ENCODE results near the gene ANKRD39. TPM values are rescaled to one million over a fixed set of nuclear protein-coding genes. Genes with fewer than 3 reads are reported as not detected.

The ANKRD39 gene
- total RNA-seq, 2 experiments from 2014 or later, result 25.0 to 27.3 TPM

- no peaks in the 10 kb centered on the region for H3K9me3 Mint-ChIP-seq
- DNase-seq, result peak; percentile 97
- no peaks in the 10 kb centered on the region for H3K27me3 Mint-ChIP-seq (ENCODE audit: low read depth)
- H3K4me1 Mint-ChIP-seq (ENCODE audit: low read depth), result peaks cover 54% of the 10 kb centered on the region
- peak within 1 kb of the TSS; percentile 40 for H3K27ac Mint-ChIP-seq
- CTCF ChIA-PET, result interaction anchor here (1.1 to 4.0 kb wide), 3 partner anchors 13 to 135 kb away, joined by 3 to 20 read pairs (median 6); no protein-coding TSS in a partner anchor
- H3K36me3 Mint-ChIP-seq (ENCODE audit: low read depth), result peaks cover 5% of the 10 kb centered on the region
- H3K4me3 Mint-ChIP-seq, result peak within 1 kb of the TSS; percentile 77
- intact Hi-C loops (cut with micrococcal nuclease), result loop anchor here (1.0 to 5.0 kb wide), 8 partner anchors 23 to 494 kb away; partner anchors contain the start of genes ANKRD36, ANKRD39, CNNM4 and KANSL3
Observed at GRCh38 chr2:96816127-96816835, 41.5 kb downstream of the ANKRD39 start, which contains the start of gene CNNM3. Gene CNNM3, plus strand, starts transcription at chr2:96816268. Its CDS starts 10 bp downstream, at chr2:96816278.

- CTCF ChIA-PET, result interaction anchor here (1.1 to 2.2 kb wide), 2 partner anchors 13 to 135 kb away, joined by 3 to 6 read pairs; no protein-coding TSS in a partner anchor
- peak; percentile 31 for DNase-seq
- no peaks in the 10 kb centered on the region for H3K9me3 Mint-ChIP-seq
- H3K4me3 Mint-ChIP-seq, result peak overlapping the region; percentile 76
- H3K36me3 Mint-ChIP-seq (ENCODE audit: low read depth), result peaks cover 3% of the 10 kb centered on the region
- intact Hi-C loops (cut with micrococcal nuclease), result loop anchor here (1.0 to 5.0 kb wide), 8 partner anchors 23 to 493 kb away; partner anchors contain the start of genes ANKRD36, ANKRD39, CNNM4 and KANSL3
- H3K27ac Mint-ChIP-seq, result peak overlapping the region; percentile 40
- H3K4me1 Mint-ChIP-seq (ENCODE audit: low read depth), result peaks cover 47% of the 10 kb centered on the region
- H3K27me3 Mint-ChIP-seq (ENCODE audit: low read depth), result no peaks in the 10 kb centered on the region
Observed at GRCh38 chr2:96815326-96816126, 42.3 kb downstream of the ANKRD39 start.

DNA sequence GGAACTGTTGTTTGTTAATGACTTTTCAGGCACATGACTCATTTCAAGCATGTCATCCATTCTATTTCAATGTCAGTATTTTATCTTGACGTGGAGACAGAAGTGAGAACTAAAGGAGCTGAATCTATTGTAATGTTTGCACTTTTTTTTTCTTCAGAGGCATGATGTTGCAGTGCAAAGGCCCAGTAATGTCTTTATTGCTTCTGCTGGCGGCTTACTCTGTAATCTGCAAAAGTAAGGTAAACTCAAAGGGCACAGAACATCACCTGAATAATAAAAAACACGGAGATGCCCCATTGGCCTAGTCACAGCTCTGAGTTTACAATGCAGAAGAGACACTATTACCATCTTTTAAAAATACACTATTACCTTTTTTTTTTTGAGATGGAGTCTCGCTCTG, 44.2 kb downstream of the ANKRD39 start:
- no peaks in the 10 kb centered on the region for H3K27me3 Mint-ChIP-seq (ENCODE audit: low read depth)
- H3K27ac Mint-ChIP-seq, result no peak overlapping the region
- peaks cover 3% of the 10 kb centered on the region for H3K36me3 Mint-ChIP-seq (ENCODE audit: low read depth)
- no peak for DNase-seq
- H3K4me1 Mint-ChIP-seq (ENCODE audit: low read depth), result peaks cover 28% of the 10 kb centered on the region
- no peaks in the 10 kb centered on the region for H3K9me3 Mint-ChIP-seq
- CTCF ChIA-PET, result interaction anchor here (0.8 to 1.0 kb wide), 2 partner anchors 12 to 79 kb away, joined by 3 to 4 read pairs; no protein-coding TSS in a partner anchor
- intact Hi-C loops (cut with micrococcal nuclease), result no loop called here
- no peak overlapping the region for H3K4me3 Mint-ChIP-seq

- CTCF ChIA-PET, result interaction anchor here (1.3 kb wide), 1 partner anchor 10 kb away, joined by 4 read pairs; no protein-coding TSS in a partner anchor
- H3K27me3 Mint-ChIP-seq (ENCODE audit: low read depth), result no peaks in the 10 kb centered on the region
- H3K36me3 Mint-ChIP-seq (ENCODE audit: low read depth), result peaks cover 1% of the 10 kb centered on the region
- no peak for DNase-seq
- no peak overlapping the region for H3K4me3 Mint-ChIP-seq
- no peaks in the 10 kb centered on the region for H3K9me3 Mint-ChIP-seq
- H3K27ac Mint-ChIP-seq, result no peak overlapping the region
- H3K4me1 Mint-ChIP-seq (ENCODE audit: low read depth), result peaks cover 16% of the 10 kb centered on the region
- intact Hi-C loops (cut with micrococcal nuclease), result no loop called here
Observed at GRCh38 chr2:96811917-96812316, 45.9 kb downstream of the ANKRD39 start.

DNA sequence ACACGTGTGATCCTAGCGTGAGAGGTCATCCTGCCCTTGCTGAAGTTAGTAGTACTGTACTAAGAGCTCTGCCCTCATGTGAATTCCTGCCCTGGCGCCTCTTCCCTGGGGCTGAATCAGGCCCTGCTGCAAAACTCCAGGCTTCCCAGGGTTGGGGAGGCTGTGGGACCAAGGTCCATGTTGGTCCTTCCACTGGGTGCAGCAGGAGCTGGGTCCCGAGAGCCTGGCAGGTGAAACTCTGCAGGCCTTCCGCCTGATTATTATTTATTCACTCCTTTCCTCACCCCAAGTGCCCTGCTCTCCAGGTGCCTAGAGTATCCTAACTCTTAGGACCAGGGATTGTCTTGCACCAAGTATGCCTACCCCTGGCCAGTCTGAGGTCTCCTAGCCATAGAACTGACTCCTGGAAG, 47.0 kb downstream of the ANKRD39 start:
- DNase-seq, result no peak
- Mint-ChIP-seq H3K27ac (no peak overlapping the region), H3K36me3 (ENCODE audit: low read depth) (peaks cover 1% of the 10 kb centered on the region), H3K4me3 (no peak overlapping the region), H3K27me3 (ENCODE audit: low read depth) (no peaks in the 10 kb centered on the region), H3K4me1 (ENCODE audit: low read depth) (peaks cover 25% of the 10 kb centered on the region), H3K9me3 (no peaks in the 10 kb centered on the region)
- intact Hi-C loops (cut with micrococcal nuclease), result no loop called here
- CTCF ChIA-PET, result interaction anchor here (0.7 to 1.4 kb wide), 2 partner anchors 47 kb away, joined by 3 read pairs; partner anchors contain the start of gene ANKRD39

- Mint-ChIP-seq H3K9me3 (no peaks in the 10 kb centered on the region), H3K4me3 (no peak overlapping the region), H3K27me3 (ENCODE audit: low read depth) (no peaks in the 10 kb centered on the region), H3K4me1 (ENCODE audit: low read depth) (peaks cover 21% of the 10 kb centered on the region), H3K36me3 (ENCODE audit: low read depth) (peaks cover 1% of the 10 kb centered on the region), H3K27ac (no peak overlapping the region)
- intact Hi-C loops (cut with micrococcal nuclease), result no loop called here
- CTCF ChIA-PET, result interaction anchor here (1.0 to 1.4 kb wide), 3 partner anchors 10 to 303 kb away, joined by 3 read pairs; partner anchors contain the start of gene ANKRD36
- no peak for DNase-seq
Observed at GRCh38 chr2:96809951-96810782, 47.6 kb downstream of the ANKRD39 start.

DNA sequence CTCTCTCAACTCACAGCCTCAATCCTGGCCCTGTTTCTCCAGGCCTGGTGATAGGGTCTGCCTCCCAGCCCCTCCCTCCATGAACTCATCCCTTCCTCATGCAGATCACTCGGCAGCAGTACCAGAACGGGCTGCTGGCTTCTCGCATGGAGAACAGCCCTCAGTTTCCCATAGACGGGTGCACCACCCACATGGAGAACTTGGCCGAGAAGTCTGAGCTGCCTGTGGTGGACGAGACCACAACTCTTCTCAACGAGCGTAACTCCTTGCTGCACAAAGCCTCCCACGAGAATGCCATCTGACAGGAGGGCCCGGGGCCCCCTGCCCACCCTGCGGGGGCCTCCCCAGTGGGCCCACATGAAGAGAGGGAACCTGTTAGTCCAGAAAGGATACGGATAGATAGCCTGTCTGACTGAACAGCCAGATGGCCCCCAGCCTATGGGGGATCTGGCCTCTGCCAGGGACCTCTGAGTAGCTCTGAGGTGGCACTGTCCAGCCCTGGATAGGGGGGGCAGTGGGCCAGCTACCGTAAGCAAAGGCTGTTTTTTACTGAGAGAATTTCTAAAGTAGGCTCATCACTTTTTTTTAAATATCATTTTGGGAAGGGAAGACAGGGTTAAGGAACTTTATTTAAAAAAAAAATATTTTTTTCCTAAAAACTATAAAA, 48.5 kb downstream of the ANKRD39 start:
- DNase-seq, result no peak
- H3K4me3 Mint-ChIP-seq, result no peak overlapping the region
- H3K27ac Mint-ChIP-seq, result no peak overlapping the region
- peaks cover 17% of the 10 kb centered on the region for H3K4me1 Mint-ChIP-seq (ENCODE audit: low read depth)
- CTCF ChIA-PET, result interaction anchor here (1.0 kb wide), 2 partner anchors 9 to 304 kb away, joined by 3 read pairs; partner anchors contain the start of gene ANKRD36
- peaks cover 1% of the 10 kb centered on the region for H3K36me3 Mint-ChIP-seq (ENCODE audit: low read depth)
- H3K9me3 Mint-ChIP-seq, result no peaks in the 10 kb centered on the region
- intact Hi-C loops (cut with micrococcal nuclease), result no loop called here
- H3K27me3 Mint-ChIP-seq (ENCODE audit: low read depth), result no peaks in the 10 kb centered on the region

- CTCF ChIA-PET, result interaction anchor here (1.1 kb wide), 1 partner anchor 141 kb away, joined by 3 read pairs; no protein-coding TSS in a partner anchor
- DNase-seq, result no peak
Observed at GRCh38 chr2:96808176-96808837, 49.5 kb downstream of the ANKRD39 start.

DNA sequence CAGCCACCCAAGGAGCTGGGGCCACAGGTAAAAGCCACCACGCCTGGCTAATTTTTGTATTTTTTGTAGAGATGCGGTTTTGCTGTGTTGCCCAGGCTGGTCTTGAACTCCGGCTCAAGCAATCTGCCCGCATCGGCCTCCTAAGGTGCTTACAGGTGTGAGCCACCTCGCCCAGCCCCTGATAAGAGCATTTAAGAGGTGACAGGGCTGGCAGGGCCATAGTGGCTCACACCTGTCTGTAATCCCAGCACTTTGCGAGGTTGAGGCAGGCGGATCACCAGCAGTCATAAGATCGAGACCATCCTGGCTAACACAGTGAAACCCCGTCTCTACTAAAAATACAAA, 50.7 kb downstream of the ANKRD39 start:
- intact Hi-C loops (cut with micrococcal nuclease), result no loop called here
- Mint-ChIP-seq H3K9me3 (no peaks in the 10 kb centered on the region), H3K36me3 (ENCODE audit: low read depth) (peaks cover 1% of the 10 kb centered on the region), H3K27ac (peak overlapping the region; percentile 41), H3K27me3 (ENCODE audit: low read depth) (no peaks in the 10 kb centered on the region), H3K4me1 (ENCODE audit: low read depth) (peaks cover 11% of the 10 kb centered on the region), H3K4me3 (no peak overlapping the region)
- CTCF ChIA-PET, result interaction anchor here (0.6 to 2.3 kb wide), 4 partner anchors 11 to 142 kb away, joined by 3 to 11 read pairs (median 3); partner anchors contain the start of gene CNNM4
- no peak for DNase-seq

More at GRCh38 chr2:96808176-96808837, 49.5 kb downstream of the ANKRD39 start:
- intact Hi-C loops (cut with micrococcal nuclease), result no loop called here
- H3K27ac Mint-ChIP-seq, result no peak overlapping the region
- H3K4me3 Mint-ChIP-seq, result no peak overlapping the region
- peaks cover 1% of the 10 kb centered on the region for H3K36me3 Mint-ChIP-seq (ENCODE audit: low read depth)
- H3K27me3 Mint-ChIP-seq (ENCODE audit: low read depth), result no peaks in the 10 kb centered on the region
- no peaks in the 10 kb centered on the region for H3K9me3 Mint-ChIP-seq
- peaks cover 17% of the 10 kb centered on the region for H3K4me1 Mint-ChIP-seq (ENCODE audit: low read depth)

- intact Hi-C loops (cut with micrococcal nuclease), result no loop called here
- Mint-ChIP-seq H3K36me3 (ENCODE audit: low read depth) (peaks cover 1% of the 10 kb centered on the region), H3K27ac (peak overlapping the region; percentile 41), H3K4me3 (no peak overlapping the region), H3K9me3 (no peaks in the 10 kb centered on the region), H3K27me3 (ENCODE audit: low read depth) (no peaks in the 10 kb centered on the region), H3K4me1 (ENCODE audit: low read depth) (peaks cover 11% of the 10 kb centered on the region)
- CTCF ChIA-PET, result interaction anchor here (1.2 to 2.3 kb wide), 2 partner anchors 22 to 46 kb away, joined by 3 to 11 read pairs; partner anchors contain the start of gene CNNM4
- peak; percentile 41 for DNase-seq
Observed at GRCh38 chr2:96806468-96807126, 51.2 kb downstream of the ANKRD39 start.
